HepG2 (cell line): ENCODE data around the gene CGREF1. TPM values are rescaled to one million over a fixed set of nuclear protein-coding genes. Genes with fewer than 3 reads are reported as not detected.
A peak's percentile ranks its signal among the peaks of the same experiment; 100 is the strongest.

Source experiments
- AKNA ChIP-seq: sonication (generic); formaldehyde crosslinking; IDR thresholded peaks from 2 replicates; pipeline ENCODE4 v1.4.0; 2020; ENCODE audit warnings: missing genetic modification reagents, borderline replicate concordance
- ARID3A ChIP-seq: IDR thresholded peaks from 2 replicates; pipeline ENCODE4 v1.6.1; 2012; ENCODE audit warnings: low read depth, low read length, improper control_type of control experiment
- BHLHE40 ChIP-seq: IDR thresholded peaks from 2 replicates; pipeline ENCODE4 v1.6.1; 2011; ENCODE audit warnings: low read length, improper control_type of control experiment
- BORCS8-MEF2B ChIP-seq: sonication (generic); formaldehyde crosslinking; IDR thresholded peaks from 2 replicates; pipeline ENCODE4 v1.8.0; 2022; ENCODE audit warnings: mild to moderate bottlenecking, missing genetic modification reagents
- CEBPG ChIP-seq: IDR thresholded peaks from 2 replicates; pipeline ENCODE4 v1.6.1; 2016
- DBP ChIP-seq: sonication (generic); formaldehyde crosslinking; IDR thresholded peaks from 2 replicates; pipeline ENCODE4 v1.4.0; 2020; ENCODE audit warnings: missing genetic modification reagents; ENCODE audit errors: not compliant biosample characterization
- HDAC6 ChIP-seq: fragments of 200-600 bp; sonication (generic); IDR thresholded peaks from 2 replicates; pipeline ENCODE4 v1.7.0; 2017; ENCODE audit warnings: mild to moderate bottlenecking, antibody characterized with exemption, low read length, low read depth
- HNF1B ChIP-seq: sonication (generic); formaldehyde crosslinking; IDR thresholded peaks from 2 replicates; pipeline ENCODE4 v1.5.1; 2020; ENCODE audit warnings: mild to moderate bottlenecking, moderate library complexity, missing genetic modification reagents
- ISL2 ChIP-seq: sonication (generic); formaldehyde crosslinking; IDR thresholded peaks from 2 replicates; pipeline ENCODE4 v1.5.0; 2020; ENCODE audit warnings: missing genetic modification reagents
- SETDB1 ChIP-seq: sonication (generic); formaldehyde crosslinking; IDR thresholded peaks from 2 replicates; pipeline ENCODE4 v1.5.1; 2020; ENCODE audit warnings: missing genetic modification reagents, mild to moderate bottlenecking, borderline replicate concordance
- TRAFD1 ChIP-seq: sonication (generic); formaldehyde crosslinking; IDR thresholded peaks from 2 replicates; pipeline ENCODE4 v1.5.1; 2020; ENCODE audit warnings: missing genetic modification reagents, mild to moderate bottlenecking, borderline replicate concordance
- ZNF143 ChIP-seq: sonication (generic); formaldehyde crosslinking; IDR thresholded peaks from 2 replicates; pipeline ENCODE4 v1.4.0; 2020; ENCODE audit warnings: missing genetic modification reagents
- ZNF280D ChIP-seq: sonication (generic); formaldehyde crosslinking; IDR thresholded peaks from 2 replicates; pipeline ENCODE4 v1.5.1; 2020; ENCODE audit warnings: mild to moderate bottlenecking, missing genetic modification reagents
- polyA plus RNA-seq, 8 experiments: library from polyadenylated mRNA; depleted of rRNA in 3 of 8; stranded (reverse) in 7 of 8; unstranded in 1 of 8; fragments of >200 nt; fragmentation: Illumina TruSeq in 4 of 8; extraction: Trizol in 4 of 8; gene quantifications; 2 replicates each; pipeline versions ENCODE4 v1.2.1 to v1.2.3, GENCODE V29; 2011 to 2016; ENCODE audit warnings: low read depth in 4 of 8, missing spikeins in 1 of 8, mixed read lengths in 1 of 8; ENCODE audit not compliant: insufficient read depth in 1 of 8
- total RNA-seq, 5 experiments: library from RNA; depleted of rRNA; stranded (reverse); fragments of >200 nt; fragmentation: Illumina TruSeq; extraction: Trizol; gene quantifications; 2 replicates each; pipeline ENCODE4 v1.2.3, GENCODE V29; 2016; ENCODE audit warnings: low read depth in 1 of 5

Gene CGREF1
- total and polyA plus RNA-seq, 2 of the 13 experiments (the other 11 are each of a cell fraction or from before 2014, with no cell fraction given), result 13.9 to 23.4 TPM

- peak; percentile 87 for TF ChIP-seq DBP (CRISPR knock-in tag)
- no peak for TF ChIP-seq ARID3A
- TF ChIP-seq CEBPG (CRISPR knock-in tag), result peak; percentile 2; the same call in 1 of the 2 replicates
- peak; percentile 93 for TF ChIP-seq ZNF280D (CRISPR knock-in tag)
- no peak for TF ChIP-seq SETDB1 (CRISPR knock-in tag)
- TF ChIP-seq HDAC6, result no peak
- TF ChIP-seq TRAFD1 (CRISPR knock-in tag), result no peak
- TF ChIP-seq BHLHE40, result no peak
- TF ChIP-seq ZNF143 (CRISPR knock-in tag), result peak; percentile 73
- peak; percentile 82; the same call in 1 of the 2 replicates for TF ChIP-seq HNF1B
- peak; percentile 94; the same call in 1 of the 2 replicates for TF ChIP-seq AKNA (CRISPR knock-in tag)
- peak; percentile 97 for TF ChIP-seq BORCS8-MEF2B
- TF ChIP-seq ISL2 (CRISPR knock-in tag), result peak; percentile 68
Observed at GRCh38 chr2:27050996-27051901, 67.7 kb downstream of the CGREF1 start, which contains the start of gene AGBL5 (continued).
